ENCODE results near the gene LMCD1.
A peak's percentile ranks its signal among the peaks of the same experiment; 100 is the strongest.

The LMCD1 gene

GRCh38 chr3:8482960-8483665, 18.5 kb upstream of the LMCD1 start:
- Histone ChIP-seq H3K4me3 (ENCODE audit: low read length in 2 of 2) (peak overlapping the region in 1 of 2 donors; percentile 50), H2BK120ac (ENCODE audit: low read depth, low read length) (no peak overlapping the region)
- no CpG with 5 or more reads among the region's 4 CpGs for whole genome bisulfite sequencing, 2 donors (ENCODE audit: extremely low coverage in 2 of 2, insufficient read length in 2 of 2, insufficient replicate concordance in 1 of 2)

DNA sequence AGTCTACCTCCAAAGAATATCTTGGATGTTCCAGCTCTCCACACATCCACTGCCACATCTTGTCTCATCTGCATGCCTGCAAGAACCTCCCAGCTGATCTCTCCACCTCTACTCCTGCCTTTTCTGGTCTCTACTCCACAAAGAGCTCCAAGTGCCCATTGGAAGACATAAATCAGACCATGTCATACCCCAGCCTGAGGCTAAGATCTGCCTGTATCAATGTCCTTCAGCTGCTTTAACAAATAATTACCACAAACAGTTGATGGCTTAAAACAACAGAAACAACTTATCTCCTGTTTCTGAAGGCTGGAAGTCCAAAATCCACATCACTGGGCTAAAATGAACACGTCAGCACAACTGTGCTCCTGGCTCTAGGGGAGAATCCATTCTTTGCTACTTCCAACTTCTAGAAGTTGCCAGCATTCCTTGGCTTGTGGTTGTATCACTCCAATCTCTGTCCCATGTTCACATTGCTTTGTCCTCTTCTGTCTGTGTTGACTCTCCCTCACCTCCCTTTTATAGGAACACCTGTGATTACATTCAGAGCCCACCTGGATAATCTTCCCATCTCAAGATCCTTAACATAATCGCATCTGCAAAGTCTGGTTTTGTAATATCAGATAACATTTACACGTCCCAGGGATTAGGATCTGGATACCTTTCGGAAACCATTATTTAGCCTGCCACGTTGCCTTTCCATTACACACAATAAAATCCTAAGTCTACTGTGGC, 17.0 kb upstream of the LMCD1 start:
- WGBS, 2 donors (ENCODE audit: extremely low coverage in 2 of 2, insufficient read length in 2 of 2, insufficient replicate concordance in 1 of 2): no CpG with 5 or more reads among the region's 5 CpGs
- H4K91ac ChIP-seq (ENCODE audit: low read depth, low read length, poor library complexity): no peak overlapping the region
- no peak overlapping the region for H3K27ac ChIP-seq (replicated peaks; ENCODE audit: low read length)
- no peak overlapping the region for H4K8ac ChIP-seq (ENCODE audit: low read depth, low read length)
- H3K18ac ChIP-seq (ENCODE audit: low read length): no peak overlapping the region
- DNase-seq (ENCODE audit: low spot score): no peak
- H2BK5ac ChIP-seq (ENCODE audit: low read length): no peak overlapping the region
- no peak overlapping the region for H3K4me2 ChIP-seq (ENCODE audit: insufficient read depth, low read length, poor library complexity, severe bottlenecking)
- H3K9me3 ChIP-seq (replicated peaks in 1 of 2; ENCODE audit: control insufficient read depth in 2 of 2, insufficient read depth in 1 of 2, low read depth in 1 of 2, low read length in 2 of 2): peaks cover 5 to 14% of the 10 kb centered on the region in 2 donors
- H3K14ac ChIP-seq (ENCODE audit: low read length): no peak overlapping the region
- H2BK12ac ChIP-seq (ENCODE audit: low read length): no peak overlapping the region
- no peak overlapping the region for H3K4me3 ChIP-seq (ENCODE audit: low read length in 2 of 2)
- H2AK5ac ChIP-seq (ENCODE audit: low read depth, low read length): no peak overlapping the region
- H2AFZ ChIP-seq (ENCODE audit: low read length): no peak overlapping the region
- no peak overlapping the region for H3K4ac ChIP-seq (ENCODE audit: low read length)
- H2BK120ac ChIP-seq (ENCODE audit: low read depth, low read length): no peak overlapping the region
- H3K23ac ChIP-seq (ENCODE audit: low read depth, low read length, poor library complexity): no peak overlapping the region
- H3K4me1 ChIP-seq (ENCODE audit: control insufficient read depth in 2 of 2, insufficient read depth in 1 of 2, low read depth in 1 of 2, low read length in 2 of 2): peaks cover 0 to 4% of the 10 kb centered on the region in 2 donors
- no peak overlapping the region for H3K9ac ChIP-seq (ENCODE audit: low read depth, low read length, poor library complexity)
- no peaks in the 10 kb centered on the region for H3K36me3 ChIP-seq (replicated peaks in 1 of 2; ENCODE audit: control insufficient read depth in 2 of 2, insufficient read depth in 2 of 2, low read length in 2 of 2)
- H3K79me1 ChIP-seq (ENCODE audit: low read depth, low read length): no peaks in the 10 kb centered on the region
- no peaks in the 10 kb centered on the region for H3K27me3 ChIP-seq (ENCODE audit: control insufficient read depth in 3 of 3, insufficient read depth in 3 of 3, low read depth in 1 of 3, low read length in 3 of 3)
- H2BK15ac ChIP-seq (ENCODE audit: low read length): no peak overlapping the region

More at GRCh38 chr3:8482960-8483665, 18.5 kb upstream of the LMCD1 start:
- no peak for DNase-seq (ENCODE audit: low spot score)
- H2AFZ ChIP-seq (ENCODE audit: low read length): no peak overlapping the region
- no peak overlapping the region for H3K4me2 ChIP-seq (ENCODE audit: insufficient read depth, low read length, poor library complexity, severe bottlenecking)
- no peak overlapping the region for H3K4ac ChIP-seq (ENCODE audit: low read length)
- H3K27ac ChIP-seq (replicated peaks; ENCODE audit: low read length): no peak overlapping the region
- H3K4me1 ChIP-seq (ENCODE audit: control insufficient read depth in 2 of 2, insufficient read depth in 1 of 2, low read depth in 1 of 2, low read length in 2 of 2): no peaks in the 10 kb centered on the region
- H4K91ac ChIP-seq (ENCODE audit: low read depth, low read length, poor library complexity): no peak overlapping the region
- H3K9ac ChIP-seq (ENCODE audit: low read depth, low read length, poor library complexity): no peak overlapping the region
- H3K9me3 ChIP-seq (replicated peaks in 1 of 2; ENCODE audit: control insufficient read depth in 2 of 2, insufficient read depth in 1 of 2, low read depth in 1 of 2, low read length in 2 of 2): peaks cover 5 to 20% of the 10 kb centered on the region in 2 donors
- no peak overlapping the region for H2BK5ac ChIP-seq (ENCODE audit: low read length)
- peak overlapping the region; percentile 8 for H3K18ac ChIP-seq (ENCODE audit: low read length)
- H3K27me3 ChIP-seq (ENCODE audit: control insufficient read depth in 3 of 3, insufficient read depth in 3 of 3, low read depth in 1 of 3, low read length in 3 of 3): no peaks in the 10 kb centered on the region
- no peak overlapping the region for H2BK15ac ChIP-seq (ENCODE audit: low read length)
- no peak overlapping the region for H3K14ac ChIP-seq (ENCODE audit: low read length)
- no peak overlapping the region for H3K23ac ChIP-seq (ENCODE audit: low read depth, low read length, poor library complexity)
- H2BK12ac ChIP-seq (ENCODE audit: low read length): no peak overlapping the region
- H3K36me3 ChIP-seq (replicated peaks in 1 of 2; ENCODE audit: control insufficient read depth in 2 of 2, insufficient read depth in 2 of 2, low read length in 2 of 2): no peaks in the 10 kb centered on the region
- H4K8ac ChIP-seq (ENCODE audit: low read depth, low read length): no peak overlapping the region
- H2AK5ac ChIP-seq (ENCODE audit: low read depth, low read length): no peak overlapping the region
- no peaks in the 10 kb centered on the region for H3K79me1 ChIP-seq (ENCODE audit: low read depth, low read length)

DNA sequence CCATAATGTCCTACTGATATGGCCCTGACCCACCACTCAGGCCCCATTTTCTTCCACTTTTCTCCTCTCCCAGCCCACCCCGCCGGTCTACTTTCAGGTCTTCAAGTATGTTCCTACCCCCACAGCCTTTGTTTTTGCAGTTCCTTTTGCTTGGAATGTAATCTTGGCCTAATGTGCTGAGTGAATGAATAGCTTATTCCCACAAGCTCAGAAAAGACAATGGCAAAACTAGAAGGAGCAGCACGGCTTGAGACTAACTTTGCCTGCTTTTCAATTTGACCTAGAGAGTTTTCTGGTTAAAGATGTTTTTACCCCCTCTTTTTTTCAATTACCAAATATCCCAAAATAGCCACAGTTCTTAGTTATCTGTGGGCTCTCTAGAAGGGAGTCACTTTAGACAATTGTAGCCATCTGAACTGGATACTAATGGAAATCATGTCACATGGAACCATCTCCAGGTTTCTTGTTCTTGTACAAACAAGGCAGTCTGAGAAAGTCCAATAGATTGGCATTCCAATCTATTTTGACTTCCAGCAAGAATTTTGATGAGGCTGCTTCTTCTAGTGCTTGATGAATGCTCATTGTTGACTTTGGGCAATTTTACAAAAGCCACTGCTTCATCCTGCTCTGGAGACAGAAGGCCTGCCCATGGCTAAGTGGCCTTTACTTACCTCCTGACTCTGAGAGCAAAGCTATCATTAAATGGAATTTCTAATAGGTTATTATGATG, 16.3 kb upstream of the LMCD1 start:
- Histone ChIP-seq H4K8ac (ENCODE audit: low read depth, low read length) (no peak overlapping the region), H2BK12ac (ENCODE audit: low read length) (no peak overlapping the region), H3K14ac (ENCODE audit: low read length) (no peak overlapping the region), H2BK120ac (ENCODE audit: low read depth, low read length) (no peak overlapping the region), H2BK5ac (ENCODE audit: low read length) (no peak overlapping the region), H3K4ac (ENCODE audit: low read length) (no peak overlapping the region), H3K9ac (ENCODE audit: low read depth, low read length, poor library complexity) (no peak overlapping the region), H3K23ac (ENCODE audit: low read depth, low read length, poor library complexity) (no peak overlapping the region), H3K4me3 (ENCODE audit: low read length in 2 of 2) (no peak overlapping the region), H3K4me1 (ENCODE audit: control insufficient read depth in 2 of 2, insufficient read depth in 1 of 2, low read depth in 1 of 2, low read length in 2 of 2) (peaks cover 5 to 9% of the 10 kb centered on the region in 2 donors), H2AFZ (ENCODE audit: low read length) (no peak overlapping the region), H3K27me3 (ENCODE audit: control insufficient read depth in 3 of 3, insufficient read depth in 3 of 3, low read depth in 1 of 3, low read length in 3 of 3) (no peaks in the 10 kb centered on the region), H2BK15ac (ENCODE audit: low read length) (no peak overlapping the region), H3K27ac (replicated peaks; ENCODE audit: low read length) (no peak overlapping the region), H3K9me3 (replicated peaks in 1 of 2; ENCODE audit: control insufficient read depth in 2 of 2, insufficient read depth in 1 of 2, low read depth in 1 of 2, low read length in 2 of 2) (peaks cover 5 to 10% of the 10 kb centered on the region in 2 donors), H3K18ac (ENCODE audit: low read length) (no peak overlapping the region), H4K91ac (ENCODE audit: low read depth, low read length, poor library complexity) (no peak overlapping the region), H2AK5ac (ENCODE audit: low read depth, low read length) (no peak overlapping the region), H3K79me1 (ENCODE audit: low read depth, low read length) (no peaks in the 10 kb centered on the region), H3K36me3 (replicated peaks in 1 of 2; ENCODE audit: control insufficient read depth in 2 of 2, insufficient read depth in 2 of 2, low read length in 2 of 2) (no peaks in the 10 kb centered on the region), H3K4me2 (ENCODE audit: insufficient read depth, low read length, poor library complexity, severe bottlenecking) (no peak overlapping the region)
- no CpG with 5 or more reads among the region's 3 CpGs for WGBS, 2 donors (ENCODE audit: extremely low coverage in 2 of 2, insufficient read length in 2 of 2, insufficient replicate concordance in 1 of 2)
- DNase-seq (ENCODE audit: low spot score): no peak

GRCh38 chr3:8485943-8486342, 15.7 kb upstream of the LMCD1 start:
- no peak overlapping the region for H2AFZ ChIP-seq (ENCODE audit: low read length)
- no peak overlapping the region for H3K4me2 ChIP-seq (ENCODE audit: insufficient read depth, low read length, poor library complexity, severe bottlenecking)
- no CpG with 5 or more reads among the region's 3 CpGs for WGBS, 2 donors (ENCODE audit: extremely low coverage in 2 of 2, insufficient read length in 2 of 2, insufficient replicate concordance in 1 of 2)
- no peak overlapping the region for H3K4ac ChIP-seq (ENCODE audit: low read length)
- no peak overlapping the region for H2AK5ac ChIP-seq (ENCODE audit: low read depth, low read length)
- H3K9me3 ChIP-seq (replicated peaks in 1 of 2; ENCODE audit: control insufficient read depth in 2 of 2, insufficient read depth in 1 of 2, low read depth in 1 of 2, low read length in 2 of 2): peaks cover 5 to 12% of the 10 kb centered on the region in 2 donors
- H3K18ac ChIP-seq (ENCODE audit: low read length): no peak overlapping the region
- H4K8ac ChIP-seq (ENCODE audit: low read depth, low read length): no peak overlapping the region
- no peak overlapping the region for H3K23ac ChIP-seq (ENCODE audit: low read depth, low read length, poor library complexity)
- H3K4me1 ChIP-seq (ENCODE audit: control insufficient read depth in 2 of 2, insufficient read depth in 1 of 2, low read depth in 1 of 2, low read length in 2 of 2): peaks cover 7 to 10% of the 10 kb centered on the region in 2 donors
- no peak overlapping the region for H3K4me3 ChIP-seq (ENCODE audit: low read length in 2 of 2)
- H2BK12ac ChIP-seq (ENCODE audit: low read length): no peak overlapping the region
- no peak overlapping the region for H2BK15ac ChIP-seq (ENCODE audit: low read length)
- H2BK120ac ChIP-seq (ENCODE audit: low read depth, low read length): no peak overlapping the region
- H3K27ac ChIP-seq (replicated peaks; ENCODE audit: low read length): no peak overlapping the region
- H3K36me3 ChIP-seq (replicated peaks in 1 of 2; ENCODE audit: control insufficient read depth in 2 of 2, insufficient read depth in 2 of 2, low read length in 2 of 2): no peaks in the 10 kb centered on the region
- no peak overlapping the region for H3K9ac ChIP-seq (ENCODE audit: low read depth, low read length, poor library complexity)
- H3K79me1 ChIP-seq (ENCODE audit: low read depth, low read length): no peaks in the 10 kb centered on the region
- H4K91ac ChIP-seq (ENCODE audit: low read depth, low read length, poor library complexity): no peak overlapping the region
- no peaks in the 10 kb centered on the region for H3K27me3 ChIP-seq (ENCODE audit: control insufficient read depth in 3 of 3, insufficient read depth in 3 of 3, low read depth in 1 of 3, low read length in 3 of 3)
- no peak for DNase-seq (ENCODE audit: low spot score)
- no peak overlapping the region for H2BK5ac ChIP-seq (ENCODE audit: low read length)
- H3K14ac ChIP-seq (ENCODE audit: low read length): no peak overlapping the region

All from neuronal stem cell (in vitro differentiated cells).